CD4-positive, alpha-beta T cell treated with Interleukin-15 for 1 hour (primary cell): ENCODE results near the gene C1QTNF12.
"Not testable (repeated sequence)": the region's sequence is repeated elsewhere in the genome, so short reads cannot be mapped to it uniquely, and the experiment has no call there.

Experiments used
- DNase-seq: peaks from one replicate; pipeline ENCODE4 v3.0.0-alpha.2; 2020

Gene C1QTNF12

GRCh38 chr1:1197188-1197500, 49.4 kb downstream of the C1QTNF12 start:
- DNase-seq = no peak

- no peak for DNase-seq
These were observed 49.9 kb downstream of the C1QTNF12 start for GRCh38 chr1:1196431-1197187.

- not testable (repeated sequence) for DNase-seq
These were observed 50.8 kb downstream of the C1QTNF12 start for GRCh38 chr1:1195726-1196125.

- DNase-seq = no peak
These were observed 51.8 kb downstream of the C1QTNF12 start for GRCh38 chr1:1194723-1195122.
